ENCODE results near the gene CSNK1G1. TPM values are rescaled to one million over a fixed set of nuclear protein-coding genes. Genes with fewer than 3 reads are reported as not detected.

CSNK1G1 gene
- polyA plus RNA-seq, 2 of the 4 experiments (the other 2 are of a cell fraction) = 11.0 to 36.3 TPM

DNA sequence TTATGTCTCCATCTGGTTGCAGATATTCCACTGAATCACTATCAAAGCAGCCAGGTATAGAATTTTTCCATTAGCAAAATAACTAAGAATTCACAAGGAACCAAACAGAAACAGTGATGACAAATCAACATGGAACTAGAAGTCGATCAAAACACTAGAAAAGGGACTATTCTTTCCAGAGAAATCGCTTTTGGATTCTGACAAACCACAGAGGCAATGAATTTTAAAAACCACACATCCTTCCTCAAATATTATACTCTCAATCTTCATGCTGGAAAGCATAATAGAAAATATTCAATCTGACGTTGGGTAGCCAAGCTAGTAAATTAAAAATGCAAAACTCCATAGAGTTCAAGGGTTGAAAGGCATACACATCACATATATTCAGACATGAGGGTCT, 99.9 kb downstream of the CSNK1G1 start:
- FAIRE-seq (no peak), ATAC-seq (no peak), DNase-seq (ENCODE audit: low read depth in 1 of 2, low spot score in 1 of 2) (no peak)
- Histone ChIP-seq H3K4me3 (no peak overlapping the region), H3K9me3 (peaks cover 9% of the 10 kb centered on the region; the same call in 2 of the 3 replicates), H3K4me2 (no peak overlapping the region), H3K27ac (no peak overlapping the region), H3K4me1 (peaks cover 6% of the 10 kb centered on the region; the same call in 2 of the 3 replicates)
- ChIA-PET POLR2A (no interaction called here), CTCF (no interaction called here)
- 87% methylated on average over 3 of the region's 3 CpGs for WGBS (ENCODE audit: missing lambda C conversion rate)
- no peak for TF ChIP-seq SMC3 (IDR thresholded peaks at IDR 0.05)
- TF ChIP-seq RFX5 (IDR thresholded peaks at IDR 0.05) = no peak
- no peak for TF ChIP-seq RNF2 (IDR thresholded peaks at IDR 0.05; ENCODE audit: borderline replicate concordance, low read depth)
- TF ChIP-seq EHF (CRISPR knock-in tag; IDR thresholded peaks at IDR 0.05) = no peak
- no peak for TF ChIP-seq RCOR1 (IDR thresholded peaks at IDR 0.05; ENCODE audit: low read depth, low read length)
- TF ChIP-seq KDM1A (IDR thresholded peaks at IDR 0.05; ENCODE audit: low read depth) = no peak
- TF ChIP-seq, protein P1, sequence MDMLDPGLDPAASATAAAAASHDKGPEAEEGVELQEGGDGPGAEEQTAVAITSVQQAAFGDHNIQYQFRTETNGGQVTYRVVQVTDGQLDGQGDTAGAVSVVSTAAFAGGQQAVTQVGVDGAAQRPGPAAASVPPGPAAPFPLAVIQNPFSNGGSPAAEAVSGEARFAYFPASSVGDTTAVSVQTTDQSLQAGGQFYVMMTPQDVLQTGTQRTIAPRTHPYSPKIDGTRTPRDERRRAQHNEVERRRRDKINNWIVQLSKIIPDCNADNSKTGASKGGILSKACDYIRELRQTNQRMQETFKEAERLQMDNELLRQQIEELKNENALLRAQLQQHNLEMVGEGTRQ (IDR thresholded peaks at IDR 0.05) = no peak
- TF ChIP-seq FOSB (CRISPR knock-in tag; IDR thresholded peaks at IDR 0.05) = no peak
- no peak for TF ChIP-seq GATA3 (IDR thresholded peaks at IDR 0.05; ENCODE audit: borderline replicate concordance)

DNA sequence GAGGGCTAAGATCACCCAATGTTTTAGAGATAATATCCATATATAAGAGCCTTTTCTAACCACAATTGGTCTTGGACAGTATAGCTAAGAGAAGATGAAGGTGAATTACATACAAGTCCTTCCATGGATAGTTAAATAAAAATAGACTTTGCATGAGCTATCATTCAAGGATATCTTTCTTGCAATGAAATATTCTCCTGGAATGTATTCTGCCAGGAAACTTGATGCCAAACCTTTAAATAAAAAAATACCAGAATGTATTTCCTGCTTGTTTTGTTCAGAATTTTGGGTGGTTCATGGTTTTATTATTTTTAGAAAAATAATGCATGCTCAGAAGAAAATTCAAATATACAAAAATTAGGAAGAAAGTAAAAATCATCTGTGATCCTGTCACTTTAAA, 104.3 kb downstream of the CSNK1G1 start:
- ATAC-seq (no peak), FAIRE-seq (no peak), DNase-seq (ENCODE audit: low read depth in 1 of 2, low spot score in 1 of 2) (no peak)
- ChIA-PET CTCF (no interaction called here), POLR2A (no interaction called here)
- TF ChIP-seq KDM5A (IDR thresholded peaks at IDR 0.05) = no peak
- TF ChIP-seq SMC3 (IDR thresholded peaks at IDR 0.05) = no peak
- no peak for TF ChIP-seq EHF (CRISPR knock-in tag; IDR thresholded peaks at IDR 0.05)
- TF ChIP-seq, protein P2, sequence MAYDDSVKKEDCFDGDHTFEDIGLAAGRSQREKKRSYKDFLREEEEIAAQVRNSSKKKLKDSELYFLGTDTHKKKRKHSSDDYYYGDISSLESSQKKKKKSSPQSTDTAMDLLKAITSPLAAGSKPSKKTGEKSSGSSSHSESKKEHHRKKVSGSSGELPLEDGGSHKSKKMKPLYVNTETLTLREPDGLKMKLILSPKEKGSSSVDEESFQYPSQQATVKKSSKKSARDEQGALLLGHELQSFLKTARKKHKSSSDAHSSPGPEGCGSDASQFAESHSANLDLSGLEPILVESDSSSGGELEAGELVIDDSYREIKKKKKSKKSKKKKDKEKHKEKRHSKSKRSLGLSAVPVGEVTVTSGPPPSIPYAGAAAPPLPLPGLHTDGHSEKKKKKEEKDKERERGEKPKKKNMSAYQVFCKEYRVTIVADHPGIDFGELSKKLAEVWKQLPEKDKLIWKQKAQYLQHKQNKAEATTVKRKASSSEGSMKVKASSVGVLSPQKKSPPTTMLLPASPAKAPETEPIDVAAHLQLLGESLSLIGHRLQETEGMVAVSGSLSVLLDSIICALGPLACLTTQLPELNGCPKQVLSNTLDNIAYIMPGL (CRISPR knock-in tag; IDR thresholded peaks at IDR 0.05; ENCODE audit: borderline replicate concordance) = no peak
- TF ChIP-seq RNF2 (IDR thresholded peaks at IDR 0.05; ENCODE audit: borderline replicate concordance, low read depth) = no peak
- no peak for TF ChIP-seq BHLHE40 (IDR thresholded peaks at IDR 0.05; ENCODE audit: low read depth, low read length)
- TF ChIP-seq ESRRA (IDR thresholded peaks at IDR 0.05; ENCODE audit: borderline replicate concordance, low read length) = no peak
- TF ChIP-seq RFX5 (IDR thresholded peaks at IDR 0.05) = no peak
- no peak for TF ChIP-seq MAZ (IDR thresholded peaks at IDR 0.05; ENCODE audit: borderline replicate concordance, low read depth, low read length)
- TF ChIP-seq JUN (IDR thresholded peaks at IDR 0.05) = no peak
- TF ChIP-seq MYC (IDR thresholded peaks at IDR 0.05; ENCODE audit: borderline replicate concordance, low read length) = no peak
- TF ChIP-seq EP300 (IDR thresholded peaks at IDR 0.05) = no peak
- TF ChIP-seq TFCP2L1 (CRISPR knock-in tag; IDR thresholded peaks at IDR 0.05) = no peak
- TF ChIP-seq PHF8 (IDR thresholded peaks at IDR 0.05; ENCODE audit: borderline replicate concordance, low read depth) = no peak
- TF ChIP-seq, protein P3, sequence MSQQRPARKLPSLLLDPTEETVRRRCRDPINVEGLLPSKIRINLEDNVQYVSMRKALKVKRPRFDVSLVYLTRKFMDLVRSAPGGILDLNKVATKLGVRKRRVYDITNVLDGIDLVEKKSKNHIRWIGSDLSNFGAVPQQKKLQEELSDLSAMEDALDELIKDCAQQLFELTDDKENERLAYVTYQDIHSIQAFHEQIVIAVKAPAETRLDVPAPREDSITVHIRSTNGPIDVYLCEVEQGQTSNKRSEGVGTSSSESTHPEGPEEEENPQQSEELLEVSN (IDR thresholded peaks at IDR 0.05; ENCODE audit: borderline replicate concordance, low read depth) = no peak
- no peak for TF ChIP-seq HDAC2 (IDR thresholded peaks at IDR 0.05)
- no peak for TF ChIP-seq NR3C1 (IDR thresholded peaks at IDR 0.05)
- Histone ChIP-seq H3K4me3 (no peak overlapping the region), H3K27ac (no peak overlapping the region), H3K9me3 (peaks cover 4% of the 10 kb centered on the region; the same call in 2 of the 3 replicates), H3K4me1 (peaks cover 48% of the 10 kb centered on the region), H3K4me2 (no peak overlapping the region)

DNA sequence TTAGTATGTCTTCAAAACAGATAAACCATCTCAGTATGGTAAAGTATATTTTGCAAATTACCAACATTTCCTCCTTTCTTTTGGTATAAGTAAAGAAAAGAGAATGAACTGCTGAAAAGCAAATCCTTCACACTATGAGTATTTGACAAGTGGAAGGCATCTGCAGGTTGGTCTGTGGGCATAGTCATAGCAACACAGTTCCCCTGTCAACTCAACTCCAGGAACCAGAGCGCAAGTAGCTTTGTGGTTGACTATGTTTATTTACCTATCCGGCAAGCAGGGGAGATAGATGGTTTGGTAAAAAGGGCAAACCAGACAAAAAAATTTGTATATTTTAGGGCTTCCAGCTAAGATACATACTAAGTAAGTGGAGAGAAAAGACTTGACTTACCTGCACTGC, 104.9 kb downstream of the CSNK1G1 start:
- H3K4me3 ChIP-seq = no peak overlapping the region
- no peak for DNase-seq (ENCODE audit: low read depth in 1 of 2, low spot score in 1 of 2)
- POLR2A ChIA-PET = no interaction called here
- H3K4me2 ChIP-seq = no peak overlapping the region
- no peak overlapping the region for H3K27ac ChIP-seq
- peaks cover 54% of the 10 kb centered on the region for H3K4me1 ChIP-seq
- H3K9me3 ChIP-seq = no peaks in the 10 kb centered on the region
- ATAC-seq = no peak
- no peak for FAIRE-seq
- 76% methylated on average over 2 of the region's 2 CpGs for WGBS (ENCODE audit: missing lambda C conversion rate)
- TF ChIP-seq, protein P4, sequence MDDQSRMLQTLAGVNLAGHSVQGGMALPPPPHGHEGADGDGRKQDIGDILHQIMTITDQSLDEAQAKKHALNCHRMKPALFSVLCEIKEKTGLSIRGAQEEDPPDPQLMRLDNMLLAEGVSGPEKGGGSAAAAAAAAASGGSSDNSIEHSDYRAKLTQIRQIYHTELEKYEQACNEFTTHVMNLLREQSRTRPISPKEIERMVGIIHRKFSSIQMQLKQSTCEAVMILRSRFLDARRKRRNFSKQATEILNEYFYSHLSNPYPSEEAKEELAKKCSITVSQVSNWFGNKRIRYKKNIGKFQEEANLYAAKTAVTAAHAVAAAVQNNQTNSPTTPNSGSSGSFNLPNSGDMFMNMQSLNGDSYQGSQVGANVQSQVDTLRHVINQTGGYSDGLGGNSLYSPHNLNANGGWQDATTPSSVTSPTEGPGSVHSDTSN (IDR thresholded peaks at IDR 0.05) = no peak
- TF ChIP-seq RCOR1 (IDR thresholded peaks at IDR 0.05; ENCODE audit: low read depth, low read length) (no peak), POLR2A (IDR thresholded peaks at IDR 0.05; ENCODE audit: low read length) (no peak), KDM1A (IDR thresholded peaks at IDR 0.05; ENCODE audit: low read depth) (no peak), EP300 (IDR thresholded peaks at IDR 0.05) (no peak), NR3C1 (IDR thresholded peaks at IDR 0.05) (no peak), CEBPB (IDR thresholded peaks at IDR 0.05) (no peak), NPAS2 (CRISPR knock-in tag; IDR thresholded peaks at IDR 0.05; ENCODE audit: borderline replicate concordance) (no peak), HDAC2 (IDR thresholded peaks at IDR 0.05) (no peak), JUN (IDR thresholded peaks at IDR 0.05) (no peak), PHF8 (IDR thresholded peaks at IDR 0.05; ENCODE audit: borderline replicate concordance, low read depth) (no peak)
- TF ChIP-seq, protein P5, sequence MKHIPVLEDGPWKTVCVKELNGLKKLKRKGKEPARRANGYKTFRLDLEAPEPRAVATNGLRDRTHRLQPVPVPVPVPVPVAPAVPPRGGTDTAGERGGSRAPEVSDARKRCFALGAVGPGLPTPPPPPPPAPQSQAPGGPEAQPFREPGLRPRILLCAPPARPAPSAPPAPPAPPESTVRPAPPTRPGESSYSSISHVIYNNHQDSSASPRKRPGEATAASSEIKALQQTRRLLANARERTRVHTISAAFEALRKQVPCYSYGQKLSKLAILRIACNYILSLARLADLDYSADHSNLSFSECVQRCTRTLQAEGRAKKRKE (CRISPR knock-in tag; IDR thresholded peaks at IDR 0.05; ENCODE audit: low read depth) = no peak
- TF ChIP-seq, protein P6, sequence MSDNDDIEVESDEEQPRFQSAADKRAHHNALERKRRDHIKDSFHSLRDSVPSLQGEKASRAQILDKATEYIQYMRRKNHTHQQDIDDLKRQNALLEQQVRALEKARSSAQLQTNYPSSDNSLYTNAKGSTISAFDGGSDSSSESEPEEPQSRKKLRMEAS (IDR thresholded peaks at IDR 0.05) = no peak
- CTCF ChIA-PET = no interaction called here

All from A549 (cell line).